ENCODE data around the gene ARIH1.
"Not testable (repeated sequence)": the region's sequence is repeated elsewhere in the genome, so short reads cannot be mapped to it uniquely, and the experiment has no call there.

The ARIH1 gene

DNA sequence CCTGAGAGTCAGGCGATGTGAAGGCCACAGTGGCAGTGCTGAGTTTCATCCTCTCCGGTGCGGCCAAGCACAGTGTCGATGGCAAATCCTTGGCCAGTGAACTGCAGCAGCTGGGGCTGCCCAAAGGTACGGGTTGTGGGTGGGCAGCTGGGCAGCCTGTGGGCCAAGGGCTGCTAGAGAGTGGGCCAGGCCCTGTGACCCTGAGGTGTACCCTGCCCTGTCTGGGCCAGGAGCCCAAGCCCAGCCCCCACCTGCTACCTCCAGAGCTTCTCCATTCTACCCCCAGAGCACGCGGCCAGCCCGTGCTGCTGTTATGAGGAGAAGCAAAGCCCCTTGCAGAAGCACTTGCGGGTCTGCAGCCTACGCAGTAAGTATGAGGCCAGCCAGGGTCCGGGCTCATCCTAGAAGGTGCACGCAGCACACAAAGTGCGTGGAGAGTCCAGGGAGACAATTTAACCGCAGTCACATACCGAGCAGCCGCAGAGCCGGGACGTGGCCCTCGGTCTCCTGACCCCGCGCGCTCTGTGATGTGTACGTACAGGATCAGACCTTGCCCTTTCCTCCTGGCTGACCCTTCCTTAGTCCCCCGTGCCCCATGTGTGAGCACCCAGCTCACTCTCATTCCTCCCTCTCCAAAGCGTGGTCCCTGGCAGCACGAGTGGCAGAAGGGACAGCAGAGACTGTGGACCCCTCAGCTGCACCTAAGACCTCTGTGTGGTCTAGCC is 165.8 kb downstream of the ARIH1 start:
- not testable (repeated sequence) for H3K4me1 ChIP-seq (ENCODE audit: insufficient read depth, low read length); H2AFZ ChIP-seq (ENCODE audit: low read depth, low read length); H3K4me3 ChIP-seq (ENCODE audit: low read length); H3K36me3 ChIP-seq (ENCODE audit: insufficient read depth, low read length); H3K9me3 ChIP-seq (ENCODE audit: low read length); H3K27me3 ChIP-seq (ENCODE audit: insufficient read depth, low read length)

- H3K4me3 ChIP-seq (ENCODE audit: low read length); H2AFZ ChIP-seq (ENCODE audit: low read depth, low read length): not testable (repeated sequence)
Observed at GRCh38 chr15:72642271-72642670, 168.1 kb downstream of the ARIH1 start.

GRCh38 chr15:72648631-72649253 is 174.6 kb downstream of the ARIH1 start:
- not testable (repeated sequence) for H3K9me3 ChIP-seq (ENCODE audit: low read length); H3K36me3 ChIP-seq (ENCODE audit: insufficient read depth, low read length); H2AFZ ChIP-seq (ENCODE audit: low read depth, low read length); H3K4me3 ChIP-seq (ENCODE audit: low read length); H3K27me3 ChIP-seq (ENCODE audit: insufficient read depth, low read length); H3K4me1 ChIP-seq (ENCODE audit: insufficient read depth, low read length)

More at GRCh38 chr15:72642271-72642670, 168.1 kb downstream of the ARIH1 start:
- H3K27me3 ChIP-seq (ENCODE audit: insufficient read depth, low read length); H3K4me1 ChIP-seq (ENCODE audit: insufficient read depth, low read length); H3K36me3 ChIP-seq (ENCODE audit: insufficient read depth, low read length); H3K9me3 ChIP-seq (ENCODE audit: low read length): not testable (repeated sequence)

Data from neuron (in vitro differentiated cells).